DMS 273 (cell line): Measurements from ENCODE around the gene DNM2.
A peak's percentile ranks its signal among the peaks of the same experiment; 100 is the strongest.

Source experiments
- DNase-seq: peaks from one replicate; lab custom pipeline; 2025; ENCODE audit not compliant: unreplicated experiment; lab: John Stamatoyannopoulos, UW

Gene DNM2

DNA sequence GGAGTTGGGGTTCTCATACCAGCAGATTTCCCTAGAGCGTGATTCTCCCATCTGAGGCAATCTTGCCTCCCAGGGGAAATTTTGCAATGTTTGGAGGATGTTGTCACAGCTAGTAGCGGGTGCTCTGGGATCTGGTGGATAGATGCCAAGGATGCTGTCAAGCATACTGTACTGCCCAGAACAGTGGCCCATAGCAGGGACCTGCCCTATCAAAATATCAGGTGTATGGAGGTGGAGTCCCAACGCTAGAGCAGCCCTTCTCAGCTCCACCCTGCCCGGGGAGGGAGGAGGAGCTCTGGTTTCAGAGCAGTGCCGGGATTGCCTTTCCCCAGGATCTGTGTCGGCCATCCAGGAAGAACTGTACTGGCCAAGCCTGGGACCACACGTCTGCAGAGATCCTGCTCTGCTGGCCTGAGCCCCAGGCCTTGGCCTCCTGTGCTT, 27.5 kb upstream of the DNM2 start:
- peak; percentile 31 for DNase-seq

DNA sequence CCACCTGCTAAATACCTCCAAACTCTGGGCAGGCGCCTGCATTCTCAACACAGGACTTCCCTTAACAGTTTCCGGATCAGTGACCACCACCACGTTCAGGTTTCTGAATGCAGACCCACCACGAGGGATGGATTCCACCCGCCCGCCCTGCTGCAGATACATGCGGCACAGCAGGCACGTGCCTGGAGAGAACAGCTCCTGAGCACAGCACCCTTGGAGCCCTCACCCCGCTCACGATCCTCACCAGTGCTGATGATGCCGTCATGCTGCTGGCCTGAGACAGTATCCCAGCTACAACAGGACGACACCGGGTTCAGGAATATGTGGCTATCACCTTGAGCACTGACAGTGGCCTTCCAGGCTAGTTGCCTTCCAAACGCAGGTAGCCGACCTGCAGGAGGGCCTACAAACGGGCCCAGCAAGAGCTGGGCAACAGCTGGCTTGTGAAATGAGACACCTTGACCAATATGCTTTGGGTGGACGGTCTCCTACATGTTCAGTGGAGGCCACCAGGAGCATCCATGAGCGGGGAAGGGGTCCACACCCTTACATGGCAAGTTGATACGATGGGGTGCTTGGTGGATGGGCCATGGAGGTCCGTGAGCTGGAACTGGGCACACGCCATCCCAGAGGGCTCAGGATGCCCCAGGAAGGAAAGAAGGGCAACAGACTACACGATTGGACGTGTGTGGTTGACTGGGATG, 26.5 kb upstream of the DNM2 start:
- DNase-seq = no peak

DNA sequence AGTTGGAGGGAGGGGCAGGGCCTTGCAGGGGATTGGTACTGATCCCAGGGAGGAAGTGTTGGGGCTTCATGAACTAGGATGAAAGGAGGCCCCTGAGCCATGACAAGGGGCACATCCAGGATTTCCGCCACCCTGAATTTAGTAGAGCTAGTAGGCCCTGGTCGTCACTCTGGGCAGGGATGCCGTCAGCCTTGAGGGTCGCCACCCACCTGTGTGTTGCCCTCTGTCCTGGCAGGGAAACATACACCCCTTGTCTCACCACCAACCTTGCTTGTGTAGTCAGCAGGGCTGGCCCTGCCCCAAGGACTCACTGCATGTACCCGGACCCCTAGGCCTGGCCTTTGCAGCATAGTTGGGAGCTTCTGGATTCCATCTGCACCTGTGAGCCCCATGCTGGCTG, 26.0 kb upstream of the DNM2 start:
- DNase-seq = no peak

DNA sequence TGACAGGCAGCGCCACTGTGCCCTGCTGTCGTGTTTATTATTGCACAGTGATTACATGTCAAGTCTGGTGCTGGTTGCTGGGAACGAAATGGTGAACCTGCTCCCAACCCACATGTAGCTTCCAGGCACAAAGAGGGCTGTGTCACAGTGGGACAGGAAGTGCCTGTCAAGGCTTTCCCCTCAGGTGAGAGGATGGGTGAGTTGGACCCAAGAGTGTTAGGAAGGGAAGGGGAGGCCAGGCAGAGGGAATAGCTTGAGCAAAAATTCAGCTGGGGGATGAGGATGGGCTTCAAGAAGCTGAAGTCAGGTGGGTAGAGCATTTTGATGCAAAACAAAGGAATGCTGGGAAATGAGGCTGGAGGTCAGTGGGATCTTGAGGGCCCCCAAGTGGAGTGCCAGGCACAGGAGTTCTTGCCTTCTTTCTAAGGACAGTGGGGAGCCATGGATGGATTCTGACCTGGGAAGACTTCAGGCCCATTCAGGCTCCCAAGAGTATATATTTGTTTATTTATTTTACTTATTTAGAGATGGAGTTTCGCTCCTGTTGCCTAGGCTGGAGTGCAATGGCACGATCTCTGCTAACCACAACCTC, 25.1 kb upstream of the DNM2 start:
- DNase-seq = peak; percentile 51

DNA sequence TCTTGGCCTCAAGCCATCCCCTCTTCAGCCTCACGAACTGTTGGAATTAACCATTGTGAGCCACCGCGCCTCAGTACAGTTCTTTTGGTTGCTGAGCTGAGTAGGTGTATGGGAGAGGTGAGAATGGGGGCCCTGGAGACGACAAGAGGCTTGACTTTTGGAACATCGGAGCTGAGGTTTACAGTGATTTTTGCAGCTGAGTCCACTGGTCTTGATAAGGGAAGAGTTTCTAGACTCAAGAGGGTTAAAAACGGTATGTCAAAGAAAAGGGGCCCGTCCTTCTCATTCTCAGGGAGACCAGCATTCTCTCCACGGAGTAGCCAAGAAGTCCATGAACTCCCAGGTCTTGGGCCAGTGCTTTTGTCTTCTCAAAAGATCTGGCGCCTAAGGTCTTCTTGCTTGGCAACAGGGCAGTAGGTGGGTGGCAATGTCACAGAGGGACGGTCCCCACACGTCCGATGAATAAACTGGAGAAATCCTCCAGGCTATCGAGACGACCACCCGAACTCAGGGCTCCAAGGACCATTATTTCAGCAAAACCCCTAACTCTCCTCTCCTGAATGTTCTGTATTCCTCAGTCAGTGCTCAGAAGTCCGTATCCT, 23.1 kb upstream of the DNM2 start:
- peak; percentile 55 for DNase-seq

DNA sequence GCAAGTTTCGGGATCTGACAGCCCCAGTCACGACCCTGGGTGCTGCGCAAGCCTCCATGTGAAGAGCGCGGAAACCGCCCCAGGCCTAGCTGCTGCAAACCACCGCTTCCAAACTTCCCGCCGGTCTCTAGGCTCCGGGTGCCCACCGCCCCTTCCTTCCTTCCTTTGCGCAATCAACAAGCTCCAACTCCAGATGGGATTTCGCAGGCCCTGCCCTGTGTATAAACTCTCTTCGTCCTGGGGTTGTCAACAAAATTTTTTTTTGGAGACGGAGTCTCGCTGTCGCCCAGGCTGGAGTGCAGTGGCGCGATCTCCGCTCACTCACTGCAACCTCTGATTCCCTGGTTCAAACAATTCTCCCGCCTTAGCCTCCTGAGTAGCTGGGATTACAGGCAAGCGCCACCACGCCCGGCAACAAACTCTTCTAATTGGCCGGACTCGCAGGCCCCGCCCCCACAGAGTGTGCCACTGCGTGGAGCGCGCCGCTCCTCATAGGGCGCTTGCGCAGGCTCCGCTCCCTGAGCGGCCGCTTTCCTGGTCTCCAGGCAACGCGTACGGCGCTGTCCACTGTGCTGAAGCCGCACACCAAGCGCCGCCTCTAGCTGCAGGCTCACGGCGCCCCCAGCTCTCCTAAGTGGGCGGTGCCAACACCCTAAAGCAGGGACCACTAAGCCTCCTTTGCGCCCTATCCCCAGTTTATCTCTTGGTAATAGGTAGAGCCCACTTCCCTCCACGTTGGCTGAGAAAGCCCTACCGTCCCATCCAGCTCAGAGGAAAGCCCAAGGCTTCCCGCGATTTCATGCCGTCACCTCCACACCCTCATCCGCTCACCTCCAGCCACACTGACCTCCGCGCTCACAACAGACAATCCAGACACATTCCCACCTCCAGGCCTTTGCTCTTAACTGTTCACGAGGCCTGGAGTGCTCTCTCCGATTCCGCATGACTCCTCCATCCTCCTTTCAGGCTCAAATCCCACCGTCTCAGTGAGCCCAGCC, 22.2 kb upstream of the DNM2 start:
- DNase-seq = peak; percentile 99

DNA sequence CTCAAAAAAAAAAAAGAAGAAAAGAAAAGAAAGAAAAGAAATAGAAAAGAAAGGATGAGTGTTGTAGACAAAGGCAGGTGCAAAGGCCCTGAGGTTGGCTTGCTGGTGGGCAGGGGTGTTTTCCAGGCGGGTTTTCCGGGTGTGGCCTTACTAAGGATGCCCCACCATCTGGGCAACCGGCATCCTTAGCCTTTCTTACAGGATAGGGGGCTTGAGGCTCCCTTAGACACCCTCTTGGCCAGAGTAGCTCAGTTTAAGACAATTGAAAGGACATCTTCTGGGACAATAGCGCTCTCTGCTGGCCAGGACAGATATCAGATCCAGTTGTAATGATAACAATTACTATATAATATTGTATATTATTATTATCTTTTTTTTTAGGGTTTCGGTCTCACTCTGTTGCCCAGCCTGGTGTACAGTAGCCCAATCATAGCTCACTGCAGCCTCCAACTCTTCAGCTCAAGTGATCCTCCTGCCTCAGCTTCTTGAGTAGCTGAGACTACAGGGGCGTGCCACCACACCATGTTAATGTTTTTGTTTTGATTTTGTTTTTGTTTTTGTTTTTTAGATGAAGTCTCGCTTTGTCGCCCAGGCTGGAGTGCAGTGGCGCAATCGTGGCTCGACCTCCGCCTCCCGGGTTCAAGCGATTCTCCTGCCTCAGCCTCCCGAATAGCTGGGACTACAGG, 18.1 kb upstream of the DNM2 start:
- peak; percentile 81 for DNase-seq

DNA sequence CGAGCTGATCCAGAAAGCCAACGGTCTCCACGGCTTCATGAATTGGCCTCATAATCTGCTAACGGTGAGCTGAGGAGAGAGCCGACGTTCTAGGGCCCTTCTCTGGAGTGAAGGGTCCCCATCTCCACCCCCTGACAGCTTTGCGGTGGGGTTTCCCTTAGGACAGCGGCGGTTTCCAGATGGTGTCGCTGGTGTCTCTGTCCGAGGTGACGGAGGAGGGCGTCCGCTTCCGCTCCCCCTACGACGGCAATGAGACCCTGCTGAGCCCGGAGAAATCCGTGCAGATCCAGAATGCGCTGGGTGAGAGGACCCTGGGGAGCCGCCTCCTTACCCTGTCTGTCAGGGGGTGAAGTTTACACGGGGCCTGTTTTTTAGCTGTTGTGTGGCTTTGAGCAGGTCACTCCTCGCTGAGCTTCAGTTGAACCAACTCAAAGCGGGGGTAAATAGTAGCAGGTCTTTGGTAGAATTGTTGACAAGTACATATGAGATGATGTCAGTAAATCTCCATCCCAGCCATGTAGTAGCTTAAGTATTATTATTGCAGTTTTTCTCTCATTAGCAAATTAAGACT, 15.8 kb upstream of the DNM2 start:
- DNase-seq = peak; percentile 74

DNA sequence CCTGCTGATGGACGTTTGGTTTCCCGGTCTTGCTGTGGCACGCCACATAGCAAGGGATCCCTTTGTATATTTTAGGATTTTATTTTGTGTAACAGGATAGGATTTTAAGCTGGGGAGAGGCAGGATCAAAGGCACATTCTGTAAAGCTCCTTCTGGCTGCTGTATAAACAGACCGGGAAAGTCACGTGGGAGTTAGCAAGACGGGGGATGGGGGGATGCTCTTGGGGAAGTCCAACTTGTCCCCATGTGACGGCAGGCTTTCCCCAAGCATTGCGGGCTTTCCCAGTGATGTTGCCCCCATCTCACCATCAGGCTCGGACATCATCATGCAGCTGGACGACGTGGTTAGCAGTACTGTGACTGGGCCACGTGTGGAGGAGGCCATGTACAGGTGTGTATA, 10.9 kb upstream of the DNM2 start:
- no peak for DNase-seq

DNA sequence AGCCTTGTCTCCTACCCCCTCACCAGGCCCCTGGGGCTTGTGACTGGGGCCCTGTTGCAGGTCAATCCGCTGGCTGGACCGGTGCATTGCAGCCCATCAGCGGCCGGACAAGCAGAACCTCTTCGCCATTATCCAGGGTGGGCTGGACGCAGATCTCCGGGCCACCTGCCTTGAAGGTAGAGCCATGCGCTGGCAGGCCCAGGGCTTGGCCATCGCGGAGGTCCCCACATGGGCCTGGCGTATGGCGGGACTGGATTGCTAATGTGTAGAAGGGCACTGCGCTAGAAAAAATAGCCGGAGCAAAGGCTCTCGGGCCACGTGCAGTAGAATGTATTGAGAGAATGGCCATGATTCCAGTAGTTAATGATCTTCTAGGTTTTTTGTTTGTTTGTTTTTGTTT, 10.4 kb upstream of the DNM2 start:
- DNase-seq = no peak

DNA sequence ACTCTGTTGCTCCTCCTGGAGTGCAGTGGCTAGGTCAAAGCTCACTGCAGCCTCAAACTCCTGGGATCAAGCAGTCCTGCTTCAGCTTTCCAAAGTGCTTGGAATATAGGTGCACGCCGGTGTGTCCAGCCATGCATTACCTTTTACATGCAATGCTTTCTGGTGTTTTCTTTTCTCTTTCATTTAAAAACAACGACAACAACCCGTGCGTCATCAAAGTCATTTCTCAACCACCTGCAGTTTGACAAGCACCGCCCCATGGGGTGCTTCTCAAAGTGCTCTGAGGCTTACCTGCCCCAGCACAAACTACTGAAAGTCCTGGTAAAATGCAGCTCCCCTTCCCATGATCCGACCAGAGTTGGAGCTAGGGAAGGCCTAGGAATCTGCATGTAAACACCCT, 9.6 kb upstream of the DNM2 start:
- DNase-seq = no peak

DNA sequence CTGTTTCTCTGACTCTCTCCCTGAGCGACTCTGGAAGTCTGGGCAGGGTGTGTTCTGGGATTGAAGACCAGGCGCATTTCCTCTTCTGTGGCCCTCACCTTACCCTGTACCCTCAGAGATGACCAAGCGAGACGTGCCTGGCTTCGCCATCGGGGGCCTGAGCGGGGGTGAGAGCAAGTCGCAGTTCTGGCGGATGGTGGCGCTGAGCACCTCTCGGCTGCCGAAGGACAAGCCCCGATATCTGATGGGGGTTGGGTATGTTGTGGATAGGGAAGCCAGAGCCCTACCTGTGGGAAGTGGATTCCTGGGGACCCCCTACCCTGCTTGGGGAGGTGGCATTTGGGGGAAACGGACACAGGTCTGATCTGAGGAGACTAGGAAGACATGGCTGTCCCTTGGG, 5.8 kb upstream of the DNM2 start:
- DNase-seq = no peak

DNA sequence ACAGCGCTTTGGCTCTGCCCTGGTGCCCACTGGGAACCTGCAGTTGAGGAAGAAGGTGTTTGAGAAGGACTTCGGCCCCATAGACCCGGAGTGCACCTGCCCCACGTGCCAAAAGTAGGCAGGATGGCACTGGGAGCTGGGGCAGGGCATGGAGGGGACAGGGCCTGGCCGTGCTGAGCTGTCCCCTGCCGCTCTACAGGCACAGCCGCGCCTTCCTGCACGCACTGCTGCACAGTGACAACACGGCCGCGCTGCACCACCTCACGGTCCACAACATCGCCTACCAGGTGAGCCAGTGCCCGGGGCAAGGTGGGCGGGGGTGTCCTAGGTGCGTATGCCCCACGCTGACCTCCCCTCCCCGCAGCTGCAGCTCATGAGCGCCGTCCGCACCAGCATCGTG, 5.1 kb upstream of the DNM2 start:
- no peak for DNase-seq

DNA sequence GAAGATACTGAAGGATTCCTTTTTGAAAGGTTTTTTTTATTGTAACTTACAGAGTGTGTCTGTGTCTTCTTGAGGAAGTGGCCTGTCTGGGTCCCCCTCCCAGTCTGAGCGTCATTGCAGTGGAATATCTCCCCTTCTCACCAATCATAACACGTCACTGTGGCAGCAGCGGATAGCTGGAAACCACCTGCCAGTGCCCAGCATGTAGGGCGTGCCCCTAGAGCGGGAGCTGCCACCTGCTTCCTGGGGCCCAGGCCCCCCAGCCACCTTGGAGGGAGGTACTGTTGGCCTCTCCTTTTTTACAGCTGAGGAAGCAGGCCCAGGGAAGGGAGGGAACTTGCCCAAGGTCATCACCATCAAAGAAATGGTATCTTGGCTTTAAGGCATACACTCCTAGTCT, 4.6 kb upstream of the DNM2 start:
- no peak for DNase-seq

DNA sequence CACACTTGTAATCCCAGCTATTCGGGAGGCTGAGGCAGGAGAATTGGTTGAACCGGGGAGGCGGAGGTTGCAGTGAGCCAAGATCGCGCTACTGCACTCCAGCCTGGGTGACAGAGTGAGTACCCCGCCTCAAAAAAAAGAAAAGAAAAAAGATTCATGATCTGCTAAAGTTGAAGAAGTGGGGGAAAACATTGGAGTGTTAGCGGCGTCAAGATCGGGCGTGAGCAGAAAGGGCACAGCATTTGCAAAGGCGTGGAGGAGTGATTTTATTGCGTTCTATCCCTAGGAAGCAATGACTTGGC, 874 bp upstream of the DNM2 start:
- DNase-seq = no peak

DNA sequence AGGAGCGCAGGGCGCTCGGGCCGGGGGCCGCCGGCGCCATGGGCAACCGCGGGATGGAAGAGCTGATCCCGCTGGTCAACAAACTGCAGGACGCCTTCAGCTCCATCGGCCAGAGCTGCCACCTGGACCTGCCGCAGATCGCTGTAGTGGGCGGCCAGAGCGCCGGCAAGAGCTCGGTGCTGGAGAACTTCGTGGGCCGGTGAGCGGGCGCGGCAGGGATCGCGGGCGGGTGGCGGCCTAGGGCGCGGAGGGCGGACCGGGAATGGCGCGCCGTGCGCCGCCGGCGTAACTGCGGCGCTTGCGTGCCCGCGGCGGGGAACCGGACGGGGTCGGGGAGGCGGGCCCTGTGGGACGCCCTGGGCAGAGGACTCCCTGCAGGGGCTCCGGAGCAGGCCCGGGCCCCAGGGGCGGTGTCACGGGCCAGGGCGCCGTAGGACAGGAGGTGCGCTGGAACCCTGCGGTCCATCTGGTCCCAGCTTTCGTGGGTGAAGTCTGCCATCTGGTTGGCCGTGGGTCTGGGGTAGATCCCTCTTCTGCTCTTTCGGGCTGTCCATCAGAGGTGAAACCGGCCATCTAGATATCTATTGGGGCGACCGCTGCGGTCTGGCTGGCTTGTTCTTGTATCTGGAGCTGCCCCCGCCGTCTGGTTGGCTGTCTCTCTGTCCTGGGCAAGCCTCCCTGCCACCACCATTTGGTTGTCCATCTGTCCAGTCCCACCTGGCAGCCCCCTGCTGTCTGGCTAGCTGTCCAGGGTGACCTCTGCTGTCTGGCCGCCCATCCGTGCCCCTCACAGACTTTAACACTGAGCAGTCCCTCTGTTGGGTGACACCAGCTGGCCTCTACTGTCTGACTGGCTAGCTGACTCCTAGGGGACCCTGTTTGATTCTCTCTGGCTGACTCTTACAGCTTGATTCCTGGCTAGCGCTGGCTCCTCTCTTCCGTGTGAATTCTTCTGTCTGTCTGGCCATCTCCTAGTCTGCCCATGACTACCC, 622 bp downstream of the DNM2 start:
- DNase-seq = peak; percentile 72

DNA sequence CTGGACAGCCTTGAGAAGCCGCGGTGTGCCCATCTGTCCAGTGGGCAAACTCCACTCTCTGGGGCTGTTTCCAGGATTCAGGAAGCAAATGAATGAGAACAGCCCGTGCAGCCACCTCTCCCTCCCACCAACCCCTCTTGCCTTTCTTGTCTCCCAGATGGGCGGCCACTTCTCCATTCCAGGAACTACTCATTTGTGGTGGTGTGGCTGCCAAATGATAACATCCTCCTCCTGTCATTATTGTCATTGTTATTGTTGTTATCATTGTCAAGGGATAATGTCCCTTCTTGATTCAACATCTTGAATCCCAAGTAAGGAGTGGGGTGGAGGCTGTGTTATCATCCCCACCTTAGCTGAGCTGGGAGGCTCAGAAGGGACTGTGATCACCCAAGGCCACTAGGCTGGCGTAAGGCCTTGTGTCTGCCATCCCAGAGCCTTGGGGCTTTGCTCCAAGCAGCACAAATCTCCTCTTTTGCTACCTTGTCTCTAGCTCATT, 1.6 kb downstream of the DNM2 start:
- DNase-seq = no peak

DNA sequence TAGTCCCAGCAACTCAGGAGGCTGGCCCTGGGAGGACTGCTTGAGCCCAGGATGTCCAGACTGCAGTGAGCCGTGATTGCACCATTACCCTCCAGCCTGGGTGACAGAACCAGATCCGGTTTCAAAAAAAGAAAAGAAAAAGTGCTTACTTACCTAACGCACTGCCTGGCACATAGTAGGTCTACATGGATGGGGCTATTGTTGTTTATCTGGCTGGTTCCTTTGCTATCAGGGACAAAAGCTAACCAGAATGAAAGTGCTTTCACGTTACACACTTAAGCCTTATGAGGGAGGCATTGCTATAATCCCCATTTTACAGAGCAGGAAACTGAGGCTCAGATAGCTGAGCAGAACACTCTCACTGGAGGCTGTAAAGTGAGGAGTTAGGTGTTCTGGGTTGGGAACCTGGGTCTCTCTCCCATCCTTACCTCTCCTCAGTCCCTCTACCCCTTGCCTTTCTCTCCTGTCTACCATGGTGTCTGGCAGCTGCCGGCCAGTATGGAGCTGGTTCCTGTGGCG, 2.8 kb downstream of the DNM2 start:
- DNase-seq = no peak

DNA sequence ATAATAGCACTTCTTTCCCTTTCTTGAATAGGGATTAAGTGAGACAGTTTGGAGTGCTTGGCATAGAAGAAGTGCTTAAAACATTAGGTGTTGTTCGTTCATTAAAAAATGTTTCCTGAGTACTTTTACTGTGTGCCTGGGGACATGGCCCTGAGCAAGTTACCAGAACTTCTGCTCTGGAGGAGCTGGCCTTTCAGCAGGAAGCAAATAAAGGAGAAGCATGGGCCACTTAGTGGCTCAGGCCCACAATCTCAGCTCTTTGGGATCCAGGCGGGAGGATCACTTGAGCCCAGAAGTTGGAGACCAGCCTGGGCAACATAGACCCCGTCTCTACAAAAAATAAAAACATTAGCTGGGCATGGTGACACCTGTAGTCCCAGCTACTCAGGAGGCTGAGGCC, 5.7 kb downstream of the DNM2 start:
- no peak for DNase-seq
